HG02678 (cell line): ENCODE results near the gene DEPDC4.

Source experiments
- ATAC-seq: cut with Tn5 transposase; IDR thresholded peaks from one replicate; pipeline ENCODE4 v1.9.1; 2021; ENCODE audit warnings: mild to moderate bottlenecking, moderate library complexity; ENCODE audit not compliant: unreplicated experiment

The DEPDC4 gene

GRCh38 chr12:100219328-100220109 lies 47.4 kb downstream of the DEPDC4 start:
- no peak for ATAC-seq

- no peak for ATAC-seq
Measured at GRCh38 chr12:100216337-100216736, 50.5 kb downstream of the DEPDC4 start.

GRCh38 chr12:100215209-100215608 lies 51.7 kb downstream of the DEPDC4 start:
- no peak for ATAC-seq

- no peak for ATAC-seq
Measured at GRCh38 chr12:100214518-100214917, 52.4 kb downstream of the DEPDC4 start.

GRCh38 chr12:100213016-100213891 lies 53.6 kb downstream of the DEPDC4 start:
- ATAC-seq: no peak

GRCh38 chr12:100211698-100212097 lies 55.2 kb downstream of the DEPDC4 start:
- ATAC-seq: no peak

GRCh38 chr12:100208834-100209233 lies 58.0 kb downstream of the DEPDC4 start:
- ATAC-seq: no peak

GRCh38 chr12:100207311-100207710 lies 59.6 kb downstream of the DEPDC4 start:
- ATAC-seq: no peak

- no peak for ATAC-seq
Measured at GRCh38 chr12:100201604-100202423, 65.1 kb downstream of the DEPDC4 start.

GRCh38 chr12:100200463-100201181 lies 66.3 kb downstream of the DEPDC4 start, which contains the start of gene ACTR6:
Gene ACTR6, plus strand, starts transcription at chr12:100200815. Its CDS starts 37 bp downstream, at chr12:100200852.
- peak; percentile 88 for ATAC-seq

- ATAC-seq: peak; percentile 80
Measured at GRCh38 chr12:100199347-100200149, 67.3 kb downstream of the DEPDC4 start.

- ATAC-seq: no peak
Measured at GRCh38 chr12:100199023-100199346, 67.9 kb downstream of the DEPDC4 start.

GRCh38 chr12:100197486-100197885 lies 69.4 kb downstream of the DEPDC4 start:
- no peak for ATAC-seq

GRCh38 chr12:100193085-100193484 lies 73.8 kb downstream of the DEPDC4 start:
- ATAC-seq: no peak
